HG03039 (cell line): ENCODE data around the gene ABCF1.
"Not testable (repeated sequence)": the region's sequence is repeated elsewhere in the genome, so short reads cannot be mapped to it uniquely, and the experiment has no call there.

Experiments used
- ATAC-seq: cut with Tn5 transposase; IDR thresholded peaks from one replicate; pipeline ENCODE4 v1.9.1; 2021; ENCODE audit warnings: mild to moderate bottlenecking, moderate library complexity; ENCODE audit not compliant: unreplicated experiment

The ABCF1 gene

GRCh38 chr6:30556906-30557682 lies 14.1 kb upstream of the ABCF1 start, which contains the start of gene PRR3:
TSS of gene PRR3 (plus strand) at chr6:30557295. CDS start at chr6:30557345, 50 bp downstream.
- peak; percentile 36 for ATAC-seq

- no peak for ATAC-seq
These were observed 13.6 kb upstream of the ABCF1 start for GRCh38 chr6:30557683-30557981.

GRCh38 chr6:30560930-30561329 lies 10.3 kb upstream of the ABCF1 start:
- no peak for ATAC-seq

DNA sequence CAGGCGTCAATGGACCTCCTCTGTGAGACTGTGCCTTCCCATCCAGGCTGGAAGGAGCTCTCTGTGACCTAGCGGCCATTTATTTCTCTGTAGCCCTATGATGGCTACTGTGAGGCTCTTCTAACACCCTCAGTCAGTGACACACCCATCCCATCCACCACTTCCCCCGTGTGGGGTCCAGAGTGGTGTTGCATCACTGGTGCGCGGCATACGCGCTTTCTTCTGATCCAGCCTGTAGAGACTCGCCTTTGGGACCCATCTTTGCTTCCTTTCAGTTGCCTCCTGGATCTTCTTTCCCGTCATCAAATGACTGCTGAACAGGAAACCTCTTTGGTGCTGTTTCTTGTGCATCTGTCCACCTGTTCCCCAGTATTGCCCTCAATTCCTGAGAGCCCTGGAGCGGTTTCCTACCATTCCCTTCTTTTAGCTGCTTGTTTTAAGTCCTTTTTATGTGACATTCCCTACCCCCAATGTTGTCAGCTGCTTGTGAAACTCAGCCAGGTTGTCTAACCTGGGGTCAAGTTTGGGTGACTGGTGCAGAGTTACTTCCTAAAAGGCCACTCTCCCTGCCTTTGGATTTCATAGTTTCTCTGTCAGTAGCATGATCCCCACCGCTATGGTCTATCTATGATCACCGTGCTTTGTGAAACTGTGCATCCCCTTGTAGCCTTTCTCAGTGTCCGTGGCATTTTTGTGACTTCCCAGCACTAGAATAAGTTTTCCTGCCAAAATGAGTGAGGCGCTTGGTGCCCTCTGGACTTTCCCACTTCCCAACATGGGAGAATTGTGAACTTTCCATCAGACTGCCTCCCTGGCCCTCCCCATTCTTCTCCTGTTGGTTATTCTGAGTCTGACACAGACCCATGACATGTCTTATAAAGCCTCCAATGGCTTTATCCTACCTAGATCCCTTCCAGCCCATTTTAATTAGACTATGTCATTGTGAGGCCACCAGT lies 8.5 kb upstream of the ABCF1 start:
- no peak for ATAC-seq

DNA sequence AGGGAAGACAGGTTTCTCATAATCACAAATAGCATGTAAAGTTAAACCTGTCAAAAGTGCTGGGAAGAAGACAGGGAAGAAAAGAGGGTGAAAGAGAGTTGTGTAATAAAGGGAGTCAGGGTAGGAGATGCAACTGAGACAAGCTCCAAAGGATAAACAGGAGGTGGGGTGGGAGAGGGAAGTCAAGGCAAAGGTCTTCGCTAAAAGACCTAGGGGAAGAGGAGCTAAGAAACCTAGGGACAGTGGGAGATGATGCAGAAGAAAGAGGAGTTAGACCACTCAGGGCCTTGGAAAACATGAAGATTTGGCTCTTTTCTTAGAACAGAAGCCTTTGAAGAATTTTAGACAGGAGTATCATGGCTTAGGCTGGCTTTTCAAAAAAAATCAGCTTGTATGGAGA lies 7.1 kb upstream of the ABCF1 start:
- no peak for ATAC-seq

GRCh38 chr6:30565772-30566171 lies 5.5 kb upstream of the ABCF1 start:
- no peak for ATAC-seq

DNA sequence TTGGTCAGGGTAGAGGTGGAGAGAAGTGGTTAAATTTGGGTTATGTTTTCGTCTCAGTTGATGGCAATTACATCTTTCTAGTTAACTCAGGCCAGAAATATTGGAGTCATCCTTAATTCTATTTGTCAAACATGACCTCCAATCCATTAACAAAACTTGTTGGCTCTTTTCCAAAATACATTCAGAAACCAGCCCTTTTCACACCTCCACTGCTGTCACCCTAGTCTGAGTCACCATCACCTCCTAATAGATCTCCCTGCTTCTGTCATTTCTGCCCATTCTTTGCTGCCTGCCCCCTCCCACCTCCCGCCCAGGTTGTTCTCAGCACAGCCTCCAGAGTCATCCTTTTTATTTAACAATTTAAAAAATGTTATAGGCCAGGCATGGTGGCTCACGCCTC lies 3.0 kb upstream of the ABCF1 start:
- no peak for ATAC-seq

GRCh38 chr6:30570263-30570662 lies 979 bp upstream of the ABCF1 start:
- ATAC-seq = no peak

DNA sequence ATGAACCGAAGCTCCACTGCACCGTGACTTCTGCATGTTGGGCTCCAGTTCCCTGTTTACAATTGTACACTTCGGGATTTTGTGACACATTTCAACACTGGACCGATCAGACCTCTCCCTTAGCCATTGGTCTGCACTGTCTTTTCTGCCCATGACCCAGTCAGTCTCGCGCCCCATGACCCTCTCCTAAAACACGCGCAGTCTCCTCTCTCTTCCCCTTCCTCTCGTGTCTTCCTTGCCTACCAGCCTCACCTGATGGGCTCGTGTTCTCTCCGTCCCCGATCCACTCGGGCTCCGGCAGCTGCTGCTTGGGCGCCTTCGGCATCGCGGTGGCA lies 535 bp upstream of the ABCF1 start:
- ATAC-seq = peak; percentile 7

DNA sequence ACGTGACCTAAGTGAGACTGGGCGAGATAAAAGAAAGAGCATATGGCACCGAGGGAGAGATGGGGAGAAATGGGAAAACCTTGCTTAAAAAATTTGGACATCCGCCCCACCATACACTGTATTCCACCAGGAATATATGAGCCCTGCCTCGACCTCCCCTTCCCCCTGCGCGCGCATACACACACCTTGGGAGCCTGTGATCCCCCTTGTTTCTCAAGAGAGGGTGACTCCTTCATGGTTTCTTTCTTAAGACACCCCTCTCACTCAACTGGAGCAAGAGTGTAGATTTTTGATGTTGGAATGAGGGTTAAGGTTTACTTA lies 480 bp downstream of the ABCF1 start:
- ATAC-seq = peak; percentile 2

DNA sequence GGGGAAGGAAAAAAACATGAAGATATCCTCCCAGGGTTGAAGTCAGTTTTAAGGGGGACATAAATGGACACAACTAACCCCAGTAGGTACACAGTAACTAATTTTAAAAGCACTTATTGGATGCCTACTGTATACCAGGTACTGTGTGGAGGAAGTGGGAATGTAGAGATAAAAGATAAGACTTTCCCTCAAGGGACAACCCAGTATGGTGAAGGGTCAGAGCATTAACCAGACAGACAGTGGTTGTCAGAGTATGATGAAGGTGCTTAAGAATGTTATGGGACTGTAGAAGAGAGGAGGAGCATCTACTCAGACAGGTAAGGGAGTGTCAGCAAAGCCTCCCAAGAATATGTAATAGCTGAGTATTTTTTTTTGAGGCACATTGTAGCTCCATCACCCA lies 906 bp downstream of the ABCF1 start:
- ATAC-seq = no peak

DNA sequence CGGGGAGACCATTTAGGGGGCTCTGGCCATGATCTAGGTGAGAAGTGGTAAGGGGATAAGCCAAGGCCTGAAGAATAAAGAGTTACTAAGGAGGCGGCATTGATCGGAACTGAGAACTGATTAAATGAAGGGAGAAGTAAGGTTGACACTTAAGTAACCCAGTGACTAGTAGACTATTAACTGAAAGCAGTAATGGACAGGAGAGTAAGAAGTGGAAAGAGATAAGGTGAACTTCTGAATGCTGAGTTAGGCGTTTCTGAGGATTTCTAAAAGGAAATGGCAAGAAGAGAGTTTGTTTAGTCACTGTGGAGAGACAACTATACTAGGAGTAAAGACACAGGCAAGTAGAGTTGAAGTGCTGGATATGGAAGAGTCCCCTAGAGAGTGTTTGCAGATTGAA lies 1.9 kb downstream of the ABCF1 start:
- no peak for ATAC-seq

- ATAC-seq = no peak
These were observed 6.8 kb downstream of the ABCF1 start for GRCh38 chr6:30578051-30578450.

DNA sequence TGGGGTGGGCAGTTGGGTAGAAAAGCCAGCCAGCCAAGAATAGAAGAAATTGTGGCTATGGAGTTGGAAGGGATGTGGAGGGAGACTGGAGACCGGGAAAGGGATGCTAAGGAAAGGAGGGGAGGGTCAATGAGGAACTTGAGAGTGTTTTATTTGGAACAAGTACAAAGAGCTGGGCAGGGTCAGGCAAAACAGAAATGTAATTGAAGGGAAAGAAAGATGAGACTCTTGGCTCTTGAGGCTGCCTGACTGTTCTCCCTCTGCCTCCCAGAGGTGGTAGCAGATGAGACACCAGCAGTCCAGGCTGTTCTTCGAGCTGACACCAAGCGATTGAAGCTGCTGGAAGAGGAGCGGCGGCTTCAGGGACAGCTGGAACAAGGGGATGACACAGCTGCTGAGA lies 12.7 kb downstream of the ABCF1 start:
- no peak for ATAC-seq

DNA sequence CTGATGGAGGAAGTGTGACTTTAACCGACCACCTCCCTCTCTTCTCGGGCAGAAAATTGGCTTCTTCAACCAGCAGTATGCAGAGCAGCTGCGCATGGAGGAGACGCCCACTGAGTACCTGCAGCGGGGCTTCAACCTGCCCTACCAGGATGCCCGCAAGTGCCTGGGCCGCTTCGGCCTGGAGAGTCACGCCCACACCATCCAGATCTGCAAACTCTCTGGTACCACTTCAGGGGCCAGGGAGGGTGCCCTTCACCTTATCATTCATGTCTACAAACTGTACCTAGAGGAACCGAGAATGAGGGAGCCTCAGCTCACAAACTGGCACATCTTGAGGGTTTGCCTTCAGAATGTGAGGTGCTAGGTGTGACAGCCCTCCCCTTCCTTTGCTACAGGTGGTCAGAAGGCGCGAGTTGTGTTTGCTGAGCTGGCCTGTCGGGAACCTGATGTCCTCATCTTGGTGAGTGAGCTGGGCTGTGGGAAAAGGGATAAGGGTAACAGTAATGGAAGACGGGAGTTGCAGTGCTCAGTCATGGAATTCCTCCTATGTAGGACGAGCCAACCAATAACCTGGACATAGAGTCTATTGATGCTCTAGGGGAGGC lies 18.6 kb downstream of the ABCF1 start:
- ATAC-seq = no peak

DNA sequence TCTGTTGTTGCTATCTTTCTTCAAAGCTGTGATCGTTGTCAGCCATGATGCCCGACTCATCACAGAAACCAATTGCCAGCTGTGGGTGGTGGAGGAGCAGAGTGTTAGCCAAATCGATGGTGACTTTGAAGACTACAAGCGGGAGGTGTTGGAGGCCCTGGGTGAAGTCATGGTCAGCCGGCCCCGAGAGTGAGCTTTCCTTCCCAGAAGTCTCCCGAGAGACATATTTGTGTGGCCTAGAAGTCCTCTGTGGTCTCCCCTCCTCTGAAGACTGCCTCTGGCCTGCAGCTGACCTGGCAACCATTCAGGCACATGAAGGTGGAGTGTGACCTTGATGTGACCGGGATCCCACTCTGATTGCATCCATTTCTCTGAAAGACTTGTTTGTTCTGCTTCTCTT lies 19.3 kb downstream of the ABCF1 start:
- no peak for ATAC-seq

- ATAC-seq = no peak
These were observed 19.8 kb downstream of the ABCF1 start for GRCh38 chr6:30591008-30591407.

- no peak for ATAC-seq
These were observed 21.0 kb downstream of the ABCF1 start for GRCh38 chr6:30592287-30592686.

- ATAC-seq = not testable (repeated sequence)
These were observed 26.3 kb downstream of the ABCF1 start for GRCh38 chr6:30597315-30598144.

DNA sequence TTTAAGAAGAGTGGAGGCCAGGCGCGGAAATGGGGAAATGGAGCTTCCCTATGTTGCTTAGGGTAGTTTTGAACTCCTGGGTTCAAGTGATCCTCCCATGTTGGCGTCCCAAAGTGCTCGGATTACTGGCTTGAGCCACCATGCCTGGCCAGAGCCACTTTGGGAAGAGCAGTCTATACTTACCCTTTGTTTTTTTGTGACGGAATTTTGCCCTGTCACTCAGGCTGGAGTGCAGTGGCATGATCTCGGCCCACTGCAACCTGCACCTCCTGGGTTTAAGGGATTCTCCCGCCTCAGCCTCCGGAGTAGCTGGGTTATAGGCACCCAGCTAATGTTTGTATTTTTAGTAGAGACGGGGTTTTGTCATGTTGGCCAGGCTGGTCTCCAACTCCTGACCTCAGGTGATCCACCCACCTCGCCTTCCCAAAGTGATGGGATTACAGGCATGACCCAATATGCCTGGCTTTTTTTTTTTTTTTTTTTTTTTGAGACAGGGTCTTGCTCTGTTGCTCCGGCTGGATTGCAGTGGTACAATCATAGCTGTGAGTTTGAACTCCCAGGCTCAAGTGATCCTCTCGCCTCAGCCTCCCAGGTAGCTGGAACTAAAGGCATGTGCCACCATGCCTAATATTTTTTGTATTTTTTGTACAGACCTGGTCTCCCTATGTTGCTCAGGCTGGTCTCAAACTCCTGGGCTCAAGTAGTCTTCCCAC lies 27.8 kb downstream of the ABCF1 start:
- ATAC-seq = no peak
